VCaP (cell line): ENCODE results near the gene MUC6.

Source experiments
- H3K27ac ChIP-seq: fragments of 450-650 bp; 2 replicates; pipeline ENCODE4 v1.5.1; 2017
- TF ChIP-seq, protein P1 (sequence below): fragments of 450-650 bp; conservative IDR thresholded peaks from 2 replicates; pipeline ENCODE4 v1.5.1; 2017; ENCODE audit warnings: mild to moderate bottlenecking, moderate library complexity

The MUC6 gene

DNA sequence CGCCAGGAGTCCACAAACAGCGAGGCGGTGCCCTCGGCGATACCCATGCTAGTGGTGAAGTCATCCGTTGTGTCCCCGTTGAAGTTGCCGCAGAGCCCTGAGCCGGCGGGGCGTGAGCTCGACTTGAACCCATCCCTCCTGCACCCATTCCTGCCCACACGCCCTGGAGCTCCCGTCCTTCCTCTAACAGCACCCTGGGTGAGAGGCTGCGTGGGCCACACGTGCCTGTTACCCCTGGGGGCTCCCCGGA is 8.3 kb downstream of the MUC6 start:
- TF ChIP-seq, protein P1, sequence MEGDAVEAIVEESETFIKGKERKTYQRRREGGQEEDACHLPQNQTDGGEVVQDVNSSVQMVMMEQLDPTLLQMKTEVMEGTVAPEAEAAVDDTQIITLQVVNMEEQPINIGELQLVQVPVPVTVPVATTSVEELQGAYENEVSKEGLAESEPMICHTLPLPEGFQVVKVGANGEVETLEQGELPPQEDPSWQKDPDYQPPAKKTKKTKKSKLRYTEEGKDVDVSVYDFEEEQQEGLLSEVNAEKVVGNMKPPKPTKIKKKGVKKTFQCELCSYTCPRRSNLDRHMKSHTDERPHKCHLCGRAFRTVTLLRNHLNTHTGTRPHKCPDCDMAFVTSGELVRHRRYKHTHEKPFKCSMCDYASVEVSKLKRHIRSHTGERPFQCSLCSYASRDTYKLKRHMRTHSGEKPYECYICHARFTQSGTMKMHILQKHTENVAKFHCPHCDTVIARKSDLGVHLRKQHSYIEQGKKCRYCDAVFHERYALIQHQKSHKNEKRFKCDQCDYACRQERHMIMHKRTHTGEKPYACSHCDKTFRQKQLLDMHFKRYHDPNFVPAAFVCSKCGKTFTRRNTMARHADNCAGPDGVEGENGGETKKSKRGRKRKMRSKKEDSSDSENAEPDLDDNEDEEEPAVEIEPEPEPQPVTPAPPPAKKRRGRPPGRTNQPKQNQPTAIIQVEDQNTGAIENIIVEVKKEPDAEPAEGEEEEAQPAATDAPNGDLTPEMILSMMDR = no peak
- H3K27ac ChIP-seq = no peak overlapping the region

DNA sequence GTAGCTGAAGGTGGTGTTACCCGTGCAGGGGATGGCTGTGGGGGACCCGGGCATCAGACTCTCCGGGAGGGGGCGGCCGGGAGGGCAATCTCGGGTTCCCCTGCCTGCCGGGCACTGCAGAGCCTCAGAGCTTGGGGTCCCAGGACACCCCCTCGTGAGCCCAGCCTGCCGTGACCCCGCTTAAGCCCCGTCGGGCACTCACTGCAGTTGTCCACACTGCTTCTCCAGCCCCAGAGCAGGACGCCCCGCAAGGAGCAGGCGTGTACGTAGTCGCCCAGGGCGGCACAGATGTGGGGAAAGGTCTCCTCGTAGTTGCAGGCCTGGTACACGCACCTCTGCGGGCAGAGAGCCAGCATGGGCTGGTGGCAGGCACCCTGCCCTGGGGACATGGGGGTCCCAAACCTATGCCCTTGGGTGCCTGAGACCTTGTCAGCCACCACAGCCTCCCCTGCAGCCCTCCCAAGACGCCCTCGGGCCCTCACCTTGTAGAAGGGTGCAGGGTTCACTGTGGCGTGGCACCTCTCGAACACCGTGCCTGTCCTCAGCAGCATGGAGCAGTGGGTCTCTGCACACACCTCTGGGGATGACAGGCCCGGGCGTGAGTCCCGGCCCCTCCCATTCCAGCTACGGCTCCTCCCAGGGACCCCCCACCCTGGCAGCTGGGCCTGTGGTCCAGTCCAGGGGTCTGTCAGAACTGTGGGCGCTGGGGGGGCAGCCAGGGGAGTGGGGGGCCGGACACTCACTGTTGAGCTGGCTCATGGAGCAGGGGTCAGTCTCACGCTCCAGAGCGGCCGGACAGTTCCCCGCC is 8.8 kb downstream of the MUC6 start:
- H3K27ac ChIP-seq = no peak overlapping the region
- TF ChIP-seq, protein P1 = no peak

DNA sequence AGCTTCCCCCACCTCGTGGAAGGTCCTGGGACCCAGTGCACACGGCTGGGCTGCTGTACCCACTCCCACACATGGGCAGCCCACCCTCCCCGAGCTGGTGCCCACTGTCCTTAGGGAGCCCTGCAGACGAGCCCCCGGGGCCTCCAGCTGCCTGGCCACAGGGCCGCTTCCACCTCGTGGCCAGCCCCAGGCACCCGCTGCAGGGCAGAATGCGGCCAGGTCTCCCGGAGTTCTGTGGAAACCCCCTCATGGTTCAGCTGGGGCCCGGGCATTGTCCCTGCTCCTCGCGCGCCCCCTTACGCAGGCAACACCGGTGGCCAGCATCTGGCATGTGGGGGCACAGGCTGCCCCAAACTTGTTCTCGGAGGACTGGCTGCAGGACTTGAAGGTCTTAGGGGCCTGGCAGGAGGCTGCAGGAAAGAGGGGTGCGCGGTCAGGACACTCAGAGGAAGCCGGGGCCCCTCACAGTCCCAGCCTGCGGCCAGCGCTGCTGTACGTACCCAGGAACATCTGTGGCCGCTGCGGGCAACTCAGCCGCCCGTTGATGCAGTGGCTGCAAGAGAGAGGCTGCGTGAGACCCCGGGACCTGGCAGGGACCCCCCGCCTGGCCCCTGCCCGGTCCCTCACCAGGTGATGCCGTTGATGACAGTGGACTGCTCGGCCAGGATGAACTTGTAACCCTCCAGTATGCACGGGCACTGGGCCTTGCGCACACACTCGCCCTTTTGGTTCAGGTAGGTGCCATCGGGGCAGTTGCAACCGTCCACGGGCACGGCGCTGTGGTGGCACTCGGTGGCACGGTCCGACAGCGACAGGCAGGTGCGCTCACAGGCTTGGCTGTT is 9.7 kb downstream of the MUC6 start:
- TF ChIP-seq, protein P1 = no peak
- no peak overlapping the region for H3K27ac ChIP-seq

DNA sequence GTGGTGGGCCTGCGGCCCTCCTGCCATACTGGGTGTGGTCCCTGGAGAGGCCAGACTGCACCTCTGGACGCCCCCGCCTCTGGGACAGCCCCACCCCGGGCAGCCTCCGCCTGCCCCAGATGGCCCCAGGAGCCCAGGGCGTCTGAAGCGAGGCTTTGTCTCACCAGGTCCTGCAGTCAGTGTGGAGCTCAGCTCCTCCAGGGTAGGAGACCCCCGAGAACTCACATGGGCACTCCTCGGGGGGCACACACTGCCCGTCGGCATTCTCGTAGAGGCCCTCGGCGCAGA is 10.4 kb downstream of the MUC6 start:
- no peak overlapping the region for H3K27ac ChIP-seq
- TF ChIP-seq, protein P1 = no peak

DNA sequence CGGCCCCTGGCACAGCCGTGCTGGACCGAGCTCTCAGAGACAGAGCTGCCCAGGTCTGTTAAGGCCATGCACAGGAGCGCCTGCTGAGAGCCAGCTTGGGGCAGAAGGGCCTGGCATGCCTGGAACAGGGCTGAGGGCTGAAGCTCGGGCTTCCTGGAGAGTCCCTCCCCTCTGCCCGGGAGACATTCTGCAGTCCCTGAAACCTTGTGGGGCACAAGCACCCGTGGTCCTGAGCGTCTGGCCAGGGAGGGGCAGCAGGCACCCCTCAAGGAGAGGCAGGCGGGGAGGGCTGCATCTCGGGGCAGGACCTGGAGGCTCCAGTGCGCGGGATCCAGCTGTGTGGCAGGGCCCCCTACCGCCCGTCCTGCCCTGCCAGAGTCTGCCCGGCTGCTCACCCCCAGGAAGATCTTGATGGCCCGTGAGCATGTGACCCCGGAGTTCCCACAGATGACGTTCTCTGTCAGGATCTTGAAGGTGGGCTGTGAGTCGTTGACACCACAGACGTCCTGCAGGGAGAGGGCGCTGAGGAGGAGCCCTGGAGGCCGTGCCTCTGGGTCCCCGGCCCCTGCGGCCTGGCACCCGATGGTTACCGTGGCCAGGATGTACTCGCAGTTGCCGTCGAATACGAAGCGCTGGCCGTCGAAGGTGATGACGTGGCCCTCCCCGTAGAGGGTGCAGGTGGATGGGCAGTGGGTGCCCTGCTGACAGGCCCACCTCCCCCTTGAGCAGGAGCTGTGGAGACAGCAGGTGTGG is 10.9 kb downstream of the MUC6 start:
- no peak overlapping the region for H3K27ac ChIP-seq
- TF ChIP-seq, protein P1 = no peak

DNA sequence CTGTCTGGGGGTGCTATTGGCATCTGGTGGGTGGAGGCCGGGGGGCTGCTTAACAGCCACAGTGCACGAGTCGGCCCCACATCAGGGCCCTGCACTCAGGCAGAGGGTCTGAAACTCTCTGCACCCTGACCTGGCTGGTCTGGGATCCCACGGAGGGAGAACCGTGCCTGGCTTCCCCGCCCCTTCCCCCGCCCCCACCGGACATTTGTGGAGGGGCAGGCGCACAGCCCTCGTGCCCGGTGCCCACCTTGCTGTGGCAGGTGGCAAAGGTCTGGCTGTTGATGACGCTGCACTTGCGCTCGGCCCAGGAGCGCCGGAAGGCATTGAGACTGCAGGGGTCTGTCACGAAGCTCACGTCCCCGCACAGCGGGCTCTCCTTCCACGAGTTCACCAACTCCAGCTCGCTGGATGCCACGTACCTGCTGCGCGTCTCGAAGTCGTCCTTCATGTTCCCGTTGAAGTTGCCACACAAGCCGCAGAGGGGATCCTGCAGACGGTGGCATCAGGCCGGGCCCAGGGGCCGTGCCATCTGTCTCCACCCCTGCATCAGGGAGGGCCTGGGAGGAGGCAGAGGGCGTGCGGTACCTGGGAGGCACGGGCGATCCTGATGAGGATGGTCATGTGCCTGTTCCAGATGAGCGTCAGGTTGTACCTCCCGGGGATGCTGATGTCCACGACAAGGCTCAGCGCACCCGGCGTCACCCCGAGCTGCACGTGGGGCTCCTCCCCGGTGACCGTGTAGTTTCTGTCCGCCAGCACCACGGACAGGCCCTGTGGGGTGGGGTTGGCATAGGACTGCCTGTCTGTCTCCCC is 11.7 kb downstream of the MUC6 start:
- H3K27ac ChIP-seq = no peak overlapping the region
- TF ChIP-seq, protein P1 = no peak
